ENCODE data around the gene DYSF. TPM values are rescaled to one million over a fixed set of nuclear protein-coding genes. Genes with fewer than 3 reads are reported as not detected.

DYSF gene
- total and polyA plus RNA-seq, 2 donors (not counting 1 experiment from before 2014, with no cell fraction given) = 0.17 to 0.43 TPM

DNA sequence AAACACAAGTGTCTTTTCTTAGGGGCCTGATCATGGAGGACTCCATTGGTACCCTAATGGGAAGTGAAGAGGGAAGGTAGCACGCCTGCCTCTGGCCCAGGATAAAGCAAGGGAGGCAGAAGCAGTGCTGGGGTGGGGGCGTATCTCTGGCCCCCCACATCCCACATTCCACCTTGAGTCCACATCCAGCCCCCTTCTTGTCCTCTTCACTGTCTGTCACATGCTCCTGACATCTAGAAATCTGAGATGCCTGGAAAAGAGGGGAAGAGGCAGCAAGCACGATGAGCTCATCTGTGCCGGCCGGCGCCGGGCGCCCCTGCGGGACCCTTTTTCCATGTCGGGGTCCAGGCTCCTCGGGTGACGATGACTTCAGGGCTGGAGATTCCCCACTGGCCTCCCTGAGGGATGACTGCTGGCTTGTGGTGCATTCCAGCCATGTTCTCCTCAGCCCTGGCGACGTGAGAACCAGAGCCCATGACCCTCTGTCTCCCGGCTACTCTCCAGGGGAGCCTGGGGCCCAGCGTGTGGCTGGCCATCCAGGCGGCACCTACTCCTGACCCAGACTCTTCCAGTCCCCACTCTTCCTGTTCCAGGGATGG is 277.5 kb downstream of the DYSF start:
- Histone ChIP-seq H3K4me2 (replicated peaks; ENCODE audit: low read depth, low read length, poor library complexity, severe bottlenecking) (no peak overlapping the region), H3K27ac (ENCODE audit: low read length in 2 of 2) (no peak overlapping the region), H3K4me1 (ENCODE audit: control insufficient read depth in 2 of 2, insufficient read depth in 2 of 2, low read length in 2 of 2) (no peaks in the 10 kb centered on the region), H3K9ac (ENCODE audit: low read length) (no peak overlapping the region), H3K79me2 (ENCODE audit: control insufficient read depth, insufficient read depth, low read length) (no peaks in the 10 kb centered on the region), H3K9me3 (ENCODE audit: control extremely low read depth in 1 of 3, control insufficient read depth in 2 of 3, insufficient read depth in 1 of 3, low read length in 2 of 3) (peaks cover 0 to 28% (median 0%) of the 10 kb centered on the region in 3 donors), H4K20me1 (ENCODE audit: control insufficient read depth, insufficient read depth, low read length, poor library complexity, severe bottlenecking) (no peaks in the 10 kb centered on the region), H3K36me3 (replicated peaks in 1 of 2; ENCODE audit: control extremely low read depth in 1 of 2, control insufficient read depth in 1 of 2, extremely low read depth in 1 of 2, insufficient read depth in 2 of 2, low read length in 1 of 2) (no peaks in the 10 kb centered on the region), H2AFZ (ENCODE audit: insufficient read depth, low read depth, low read length, poor library complexity, severe bottlenecking) (no peak overlapping the region), H3K4me3 (ENCODE audit: control extremely low read depth in 1 of 5, extremely low read depth in 1 of 5, insufficient read depth in 1 of 5, low read depth in 2 of 5, low read length in 4 of 5) (no peak overlapping the region), H3K27me3 (replicated peaks in 1 of 4; ENCODE audit: control extremely low read depth in 1 of 4, control insufficient read depth in 3 of 4, insufficient read depth in 4 of 4, low read length in 3 of 4) (no peaks in the 10 kb centered on the region)
- H3K4me1 Mint-ChIP-seq = no peaks in the 10 kb centered on the region
- H3K4me3 Mint-ChIP-seq = no peak overlapping the region
- no peak for ATAC-seq (ENCODE audit: low read depth)
- ChIA-PET CTCF (no interaction called here), POLR2A (no interaction called here)
- WGBS (ENCODE audit: insufficient coverage) = 93% methylated on average over 15 of the region's 17 CpGs
- no peak for DNase-seq
- TF ChIP-seq, protein P1, sequence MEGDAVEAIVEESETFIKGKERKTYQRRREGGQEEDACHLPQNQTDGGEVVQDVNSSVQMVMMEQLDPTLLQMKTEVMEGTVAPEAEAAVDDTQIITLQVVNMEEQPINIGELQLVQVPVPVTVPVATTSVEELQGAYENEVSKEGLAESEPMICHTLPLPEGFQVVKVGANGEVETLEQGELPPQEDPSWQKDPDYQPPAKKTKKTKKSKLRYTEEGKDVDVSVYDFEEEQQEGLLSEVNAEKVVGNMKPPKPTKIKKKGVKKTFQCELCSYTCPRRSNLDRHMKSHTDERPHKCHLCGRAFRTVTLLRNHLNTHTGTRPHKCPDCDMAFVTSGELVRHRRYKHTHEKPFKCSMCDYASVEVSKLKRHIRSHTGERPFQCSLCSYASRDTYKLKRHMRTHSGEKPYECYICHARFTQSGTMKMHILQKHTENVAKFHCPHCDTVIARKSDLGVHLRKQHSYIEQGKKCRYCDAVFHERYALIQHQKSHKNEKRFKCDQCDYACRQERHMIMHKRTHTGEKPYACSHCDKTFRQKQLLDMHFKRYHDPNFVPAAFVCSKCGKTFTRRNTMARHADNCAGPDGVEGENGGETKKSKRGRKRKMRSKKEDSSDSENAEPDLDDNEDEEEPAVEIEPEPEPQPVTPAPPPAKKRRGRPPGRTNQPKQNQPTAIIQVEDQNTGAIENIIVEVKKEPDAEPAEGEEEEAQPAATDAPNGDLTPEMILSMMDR (IDR thresholded peaks at IDR 0.05) = no peak
- TF ChIP-seq EZH2 (IDR thresholded peaks at IDR 0.05; ENCODE audit: borderline replicate concordance, insufficient read depth, low read depth, low read length, poor library complexity, severe bottlenecking) = no peak
- intact Hi-C loops (cut with micrococcal nuclease) = no loop called here
- peaks cover 3% of the 10 kb centered on the region for H3K9me3 Mint-ChIP-seq (ENCODE audit: insufficient read depth)
- H3K27me3 Mint-ChIP-seq = no peaks in the 10 kb centered on the region
- H3K27ac Mint-ChIP-seq = no peak overlapping the region

DNA sequence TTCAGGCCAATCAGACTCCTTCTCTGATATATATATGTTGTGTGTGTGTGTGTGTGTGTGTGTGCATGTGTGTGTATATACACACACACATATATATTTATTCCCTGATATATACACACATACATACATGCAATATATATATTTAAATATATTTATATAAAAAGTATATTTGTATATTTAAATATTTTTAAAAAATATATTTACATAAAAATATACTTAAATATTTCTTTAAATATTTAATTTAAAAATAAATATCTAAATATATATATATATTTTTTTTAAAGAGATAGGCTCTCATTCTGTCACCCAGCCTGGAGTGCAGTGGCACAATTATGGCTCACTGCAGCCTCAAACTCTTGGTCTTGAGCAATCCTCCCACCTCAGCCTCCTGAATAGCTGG is 281.3 kb downstream of the DYSF start:
- intact Hi-C loops (cut with micrococcal nuclease) = no loop called here

More for the DNA sequence above, 281.3 kb downstream of the DYSF start:
- ChIA-PET POLR2A (no interaction called here), CTCF (no interaction called here)
- Mint-ChIP-seq H3K27me3 (no peaks in the 10 kb centered on the region), H3K27ac (no peak overlapping the region), H3K9me3 (ENCODE audit: insufficient read depth) (peaks cover 3% of the 10 kb centered on the region), H3K4me3 (no peak overlapping the region), H3K4me1 (no peaks in the 10 kb centered on the region)
- no peak for ATAC-seq (ENCODE audit: low read depth)
- no peaks in the 10 kb centered on the region for H3K4me1 ChIP-seq (ENCODE audit: control insufficient read depth in 2 of 2, insufficient read depth in 2 of 2, low read length in 2 of 2)
- no peak overlapping the region for H3K4me2 ChIP-seq (replicated peaks; ENCODE audit: low read depth, low read length, poor library complexity, severe bottlenecking)
- no peaks in the 10 kb centered on the region for H3K79me2 ChIP-seq (ENCODE audit: control insufficient read depth, insufficient read depth, low read length)
- no peak for DNase-seq
- no peaks in the 10 kb centered on the region for H3K27me3 ChIP-seq (replicated peaks in 1 of 4; ENCODE audit: control extremely low read depth in 1 of 4, control insufficient read depth in 3 of 4, insufficient read depth in 4 of 4, low read length in 3 of 4)
- H3K27ac ChIP-seq (ENCODE audit: low read length in 2 of 2) = no peak overlapping the region
- H4K20me1 ChIP-seq (ENCODE audit: control insufficient read depth, insufficient read depth, low read length, poor library complexity, severe bottlenecking) = no peaks in the 10 kb centered on the region
- no peak overlapping the region for H3K4me3 ChIP-seq (ENCODE audit: control extremely low read depth in 1 of 5, extremely low read depth in 1 of 5, insufficient read depth in 1 of 5, low read depth in 2 of 5, low read length in 4 of 5)
- no peak overlapping the region for H3K9ac ChIP-seq (ENCODE audit: low read length)
- H2AFZ ChIP-seq (ENCODE audit: insufficient read depth, low read depth, low read length, poor library complexity, severe bottlenecking) = no peak overlapping the region
- no peaks in the 10 kb centered on the region for H3K36me3 ChIP-seq (replicated peaks in 1 of 2; ENCODE audit: control extremely low read depth in 1 of 2, control insufficient read depth in 1 of 2, extremely low read depth in 1 of 2, insufficient read depth in 2 of 2, low read length in 1 of 2)
- H3K9me3 ChIP-seq (ENCODE audit: control extremely low read depth in 1 of 3, control insufficient read depth in 2 of 3, insufficient read depth in 1 of 3, low read length in 2 of 3) = peaks cover 0 to 27% (median 0%) of the 10 kb centered on the region in 3 donors
- TF ChIP-seq, protein P1 (IDR thresholded peaks at IDR 0.05) = no peak
- TF ChIP-seq EZH2 (IDR thresholded peaks at IDR 0.05; ENCODE audit: borderline replicate concordance, insufficient read depth, low read depth, low read length, poor library complexity, severe bottlenecking) = no peak

Data from B cell (primary cell).